Peyer's patch (tissue), 4 donors: Measurements from ENCODE around the gene NDUFC2.

ENCODE experiments used
- CTCF ChIP-seq, 6 experiments: fragments of 450-650 bp in 4 of 6; fragments of 200-600 bp in 2 of 6; sonication (generic) in 1 of 6; IDR thresholded peaks; one replicate each; pipeline ENCODE4 v1.5.1; 2017 to 2019; ENCODE audit warnings: antibody characterized with exemption in 6 of 6, mild to moderate bottlenecking in 3 of 6, moderate library complexity in 1 of 6
- POLR2A ChIP-seq, 2 donors: fragments of 450-650 bp; IDR thresholded peaks; one replicate each; pipeline ENCODE4 v1.5.1; 2017; ENCODE audit warnings: antibody characterized with exemption in 2 of 2, mild to moderate bottlenecking in 2 of 2, moderate library complexity in 2 of 2

GRCh38 chr11:78040691-78041379, 38.8 kb downstream of the NDUFC2 start:
- no peak for TF ChIP-seq POLR2A (IDR thresholded peaks at IDR 0.05)
- no peak for TF ChIP-seq CTCF (IDR thresholded peaks at IDR 0.05)
